Measurements from ENCODE around the gene SPCS1.
"Not testable (repeated sequence)": the region's sequence is repeated elsewhere in the genome, so short reads cannot be mapped to it uniquely, and the experiment has no call there.

Gene SPCS1

GRCh38 chr3:52712291-52713212 is 6.6 kb downstream of the SPCS1 start:
- no peak for ATAC-seq
- no peak for DNase-seq (ENCODE audit: low spot score in 2 of 2)
- Mint-ChIP-seq H3K27ac (no peak overlapping the region), H3K4me3 (no peak overlapping the region), H3K36me3 (peaks cover 47% of the 10 kb centered on the region), H3K4me1 (peaks cover 3% of the 10 kb centered on the region), H3K9me3 (no peaks in the 10 kb centered on the region)

- Mint-ChIP-seq H3K36me3 (peaks cover 27% of the 10 kb centered on the region), H3K27ac (no peak overlapping the region), H3K9me3 (peaks cover 2% of the 10 kb centered on the region), H3K4me1 (no peaks in the 10 kb centered on the region), H3K4me3 (no peak overlapping the region)
- ATAC-seq = peak; percentile 24
- DNase-seq (ENCODE audit: low spot score in 2 of 2) = no peak
Observed at GRCh38 chr3:52714335-52715302, 8.7 kb downstream of the SPCS1 start.

GRCh38 chr3:52715714-52716305 is 9.9 kb downstream of the SPCS1 start:
- peaks cover 6% of the 10 kb centered on the region for H3K4me1 Mint-ChIP-seq
- peaks cover 15% of the 10 kb centered on the region for H3K36me3 Mint-ChIP-seq
- H3K27ac Mint-ChIP-seq = peak overlapping the region; percentile 69
- peaks cover 3% of the 10 kb centered on the region for H3K9me3 Mint-ChIP-seq
- H3K4me3 Mint-ChIP-seq = no peak overlapping the region
- no peak for ATAC-seq
- no peak for DNase-seq (ENCODE audit: low spot score in 2 of 2)

- no peak for DNase-seq (ENCODE audit: low spot score in 2 of 2)
- no peak for ATAC-seq
- peaks cover 9% of the 10 kb centered on the region for H3K4me1 Mint-ChIP-seq
- H3K27ac Mint-ChIP-seq = no peak overlapping the region
- H3K36me3 Mint-ChIP-seq = no peaks in the 10 kb centered on the region
- peaks cover 3% of the 10 kb centered on the region for H3K9me3 Mint-ChIP-seq
- H3K4me3 Mint-ChIP-seq = no peak overlapping the region
Observed at GRCh38 chr3:52719618-52720017, 13.7 kb downstream of the SPCS1 start.

- H3K4me3 Mint-ChIP-seq = no peak overlapping the region
- no peak for ATAC-seq
Observed at GRCh38 chr3:52721002-52721729, 15.3 kb downstream of the SPCS1 start.

GRCh38 chr3:52721730-52722008 is 15.8 kb downstream of the SPCS1 start:
- no peak for DNase-seq (ENCODE audit: low spot score in 2 of 2)
- Mint-ChIP-seq H3K36me3 (no peaks in the 10 kb centered on the region), H3K4me3 (no peak overlapping the region), H3K4me1 (peaks cover 9% of the 10 kb centered on the region), H3K9me3 (peaks cover 3% of the 10 kb centered on the region), H3K27ac (peak overlapping the region; percentile 18)
- ATAC-seq = no peak

More at GRCh38 chr3:52721002-52721729, 15.3 kb downstream of the SPCS1 start:
- Mint-ChIP-seq H3K27ac (peak overlapping the region; percentile 54), H3K4me1 (peaks cover 9% of the 10 kb centered on the region), H3K36me3 (no peaks in the 10 kb centered on the region), H3K9me3 (peaks cover 3% of the 10 kb centered on the region)
- DNase-seq (ENCODE audit: low spot score in 2 of 2) = no peak

GRCh38 chr3:52722491-52722890 is 16.6 kb downstream of the SPCS1 start:
- ATAC-seq = no peak
- Mint-ChIP-seq H3K4me1 (peaks cover 9% of the 10 kb centered on the region), H3K9me3 (peaks cover 3% of the 10 kb centered on the region), H3K36me3 (no peaks in the 10 kb centered on the region), H3K4me3 (no peak overlapping the region), H3K27ac (peak overlapping the region; percentile 18)
- DNase-seq (ENCODE audit: low spot score in 2 of 2) = no peak

GRCh38 chr3:52723935-52724334 is 18.0 kb downstream of the SPCS1 start:
- ATAC-seq (no peak), DNase-seq (ENCODE audit: low spot score in 2 of 2) (no peak)
- Mint-ChIP-seq H3K4me1 (peaks cover 9% of the 10 kb centered on the region), H3K36me3 (no peaks in the 10 kb centered on the region), H3K9me3 (peaks cover 4% of the 10 kb centered on the region), H3K27ac (no peak overlapping the region), H3K4me3 (no peak overlapping the region)

GRCh38 chr3:52724511-52724910 is 18.6 kb downstream of the SPCS1 start:
- Mint-ChIP-seq H3K36me3 (no peaks in the 10 kb centered on the region), H3K4me1 (peaks cover 9% of the 10 kb centered on the region), H3K9me3 (peaks cover 5% of the 10 kb centered on the region), H3K27ac (no peak overlapping the region), H3K4me3 (no peak overlapping the region)
- ATAC-seq = no peak
- no peak for DNase-seq (ENCODE audit: low spot score in 2 of 2)

- H3K36me3 Mint-ChIP-seq = peaks cover 14% of the 10 kb centered on the region
- not testable (repeated sequence) for H3K4me3 Mint-ChIP-seq, ATAC-seq
Observed at GRCh38 chr3:52728753-52729152, 22.8 kb downstream of the SPCS1 start.

GRCh38 chr3:52730681-52731080 is 24.8 kb downstream of the SPCS1 start:
- ATAC-seq (no peak), DNase-seq (ENCODE audit: low spot score in 2 of 2) (no peak)
- Mint-ChIP-seq H3K27ac (no peak overlapping the region), H3K4me1 (no peaks in the 10 kb centered on the region), H3K36me3 (peaks cover 33% of the 10 kb centered on the region), H3K9me3 (peaks cover 3% of the 10 kb centered on the region), H3K4me3 (no peak overlapping the region)

More at GRCh38 chr3:52728753-52729152, 22.8 kb downstream of the SPCS1 start:
- H3K4me1 Mint-ChIP-seq; H3K9me3 Mint-ChIP-seq; DNase-seq (ENCODE audit: low spot score in 2 of 2); H3K27ac Mint-ChIP-seq: not testable (repeated sequence)

- peaks cover 3% of the 10 kb centered on the region for H3K9me3 Mint-ChIP-seq
- H3K36me3 Mint-ChIP-seq = peaks cover 40% of the 10 kb centered on the region
- DNase-seq (ENCODE audit: low spot score in 2 of 2) (no peak), ATAC-seq (no peak)
- no peak overlapping the region for H3K4me3 Mint-ChIP-seq
- H3K4me1 Mint-ChIP-seq = no peaks in the 10 kb centered on the region
- H3K27ac Mint-ChIP-seq = no peak overlapping the region
Observed at GRCh38 chr3:52731590-52731989, 25.7 kb downstream of the SPCS1 start.

- ATAC-seq (no peak), DNase-seq (ENCODE audit: low spot score in 2 of 2) (no peak)
- Mint-ChIP-seq H3K9me3 (peaks cover 3% of the 10 kb centered on the region), H3K4me3 (no peak overlapping the region), H3K4me1 (no peaks in the 10 kb centered on the region), H3K36me3 (peaks cover 58% of the 10 kb centered on the region), H3K27ac (no peak overlapping the region)
Observed at GRCh38 chr3:52733256-52733891, 27.5 kb downstream of the SPCS1 start.

- Mint-ChIP-seq H3K4me1 (no peaks in the 10 kb centered on the region), H3K4me3 (no peak overlapping the region), H3K27ac (no peak overlapping the region), H3K9me3 (no peaks in the 10 kb centered on the region), H3K36me3 (peaks cover 97% of the 10 kb centered on the region)
- no peak for ATAC-seq
- no peak for DNase-seq (ENCODE audit: low spot score in 2 of 2)
Observed at GRCh38 chr3:52739730-52740129, 33.8 kb downstream of the SPCS1 start.

All from stimulated activated effector memory CD8-positive, alpha-beta T cell treated with anti-CD3 and anti-CD28 coated beads, Interleukin-12 subunit alpha, Interleukin-12 subunit beta, amount 100 ng/mL, for 72 hours (primary cell).